Measurements from ENCODE around the gene KRI1. TPM values are rescaled to one million over a fixed set of nuclear protein-coding genes. Genes with fewer than 3 reads are reported as not detected.

Gene KRI1
- total and polyA plus RNA-seq, 2 of the 8 experiments (the other 6 are each of a cell fraction or from before 2014, with no cell fraction given), result 14.2 to 45.2 TPM

GRCh38 chr19:10544242-10544752 lies 21.5 kb downstream of the KRI1 start:
- Histone ChIP-seq H3K18ac (ENCODE audit: extremely low read depth, low read length) (no peak overlapping the region), H2AFZ (ENCODE audit: low read length) (no peak overlapping the region), H3K9me3 (ENCODE audit: insufficient read depth in 2 of 2, low read depth in 1 of 2, low read length in 1 of 2) (no peaks in the 10 kb centered on the region), H3K27ac (ENCODE audit: low read depth, low read length) (peak overlapping the region; percentile 2; the same call in 1 of the 2 replicates), H3K79me2 (ENCODE audit: control insufficient read depth in 1 of 2, insufficient read depth in 2 of 2, low read length in 2 of 2) (peaks cover 0 to 16% of the 10 kb centered on the region in 2 experiments; a peak in 2 of 4 replicates), H3K23ac (ENCODE audit: insufficient read length) (no peak overlapping the region), H2BK15ac (ENCODE audit: low read length) (no peak overlapping the region), H3K27me3 (replicated peaks in 1 of 4; ENCODE audit: control insufficient read depth in 3 of 4, extremely low read depth in 1 of 4, insufficient read depth in 3 of 4, low read length in 3 of 4) (no peaks in the 10 kb centered on the region), H3K9ac (replicated peaks in 1 of 4; ENCODE audit: extremely low read depth in 1 of 4, low read depth in 3 of 4, low read length in 3 of 4) (peak overlapping the region in 3 of 4 experiments; percentile 67 to 98 (median 74); a peak in 6 of 7 replicates), H3K36me3 (ENCODE audit: control insufficient read depth in 2 of 4, insufficient read depth in 4 of 4, low read length in 3 of 4) (peaks cover 2 to 10% (median 8%) of the 10 kb centered on the region in 4 experiments; a peak in 5 of 8 replicates), H3K4me1 (replicated peaks in 1 of 4; ENCODE audit: control insufficient read depth in 3 of 4, insufficient read depth in 4 of 4, low read length in 3 of 4) (peaks cover 0 to 4% (median 3%) of the 10 kb centered on the region in 4 experiments; a peak in 4 of 7 replicates), H2BK120ac (replicated peaks; ENCODE audit: low read depth, low read length) (no peak overlapping the region), H3K79me1 (ENCODE audit: low read depth, low read length) (peaks cover 9% of the 10 kb centered on the region), H3K23me2 (ENCODE audit: low read depth, low read length) (peaks cover 2% of the 10 kb centered on the region; the same call in 1 of the 2 replicates), H4K5ac (ENCODE audit: insufficient read length, low read depth, low read length) (no peak overlapping the region), H2AK5ac (ENCODE audit: low read depth, low read length) (no peak overlapping the region), H2BK5ac (ENCODE audit: low read depth, low read length) (no peak overlapping the region), H3K56ac (replicated peaks; ENCODE audit: insufficient read length, low read depth, low read length) (no peak overlapping the region), H4K91ac (replicated peaks; ENCODE audit: insufficient read length, low read length) (no peak overlapping the region), H3K4me2 (ENCODE audit: insufficient read depth in 1 of 2, low read depth in 2 of 2, low read length in 2 of 2) (peak overlapping the region; percentile 44 to 78), H4K20me1 (replicated peaks in 1 of 2; ENCODE audit: control insufficient read depth in 1 of 2, insufficient read depth in 2 of 2, low read length in 2 of 2) (peaks cover 0 to 7% of the 10 kb centered on the region in 2 experiments), H3K4ac (replicated peaks; ENCODE audit: insufficient read length, low read depth, low read length) (no peak overlapping the region), H4K8ac (ENCODE audit: extremely low read depth, insufficient read depth, low read length) (peak overlapping the region; percentile 95; the same call in 1 of the 2 replicates), H2BK12ac (ENCODE audit: low read depth, low read length) (no peak overlapping the region), H3K14ac (ENCODE audit: insufficient read length) (no peak overlapping the region), H3K4me3 (ENCODE audit: extremely low read depth in 1 of 4, insufficient read depth in 2 of 4, low read depth in 3 of 4, low read length in 4 of 4) (peak overlapping the region; percentile 57 to 99 (median 88)), H2BK20ac (ENCODE audit: low read length) (no peak overlapping the region)
- 30% methylated on average over 22 of the region's 22 CpGs; no CpG with 5 or more reads in 1 of the 2 experiments for WGBS, 2 experiments (ENCODE audit: extremely low coverage in 1 of 2, insufficient coverage in 1 of 2, insufficient read length in 1 of 2, insufficient replicate concordance in 2 of 2, low coverage in 1 of 2, low lambda C conversion rate in 2 of 2, missing lambda C conversion rate in 1 of 2)
- POLR2A ChIA-PET (ENCODE audit: partially characterized antibody), result interaction anchor here (0.8 to 2.8 kb wide), 5 partner anchors 11 to 164 kb away, joined by 3 to 9 read pairs (median 4); partner anchors contain the start of genes KRI1 and TYK2
- CTCF ChIA-PET (ENCODE audit: partially characterized antibody), result interaction anchor here (0.6 to 4.2 kb wide), 4 partner anchors 10 to 324 kb away, joined by 3 to 25 read pairs (median 4); no protein-coding TSS in a partner anchor
- FAIRE-seq (no peak), DNase-seq (ENCODE audit: low read depth in 1 of 2, low spot score in 2 of 2) (no peak)
- TF ChIP-seq HDAC2 (IDR thresholded peaks at IDR 0.05; ENCODE audit: borderline replicate concordance in 1 of 2, low read depth in 2 of 2, low read length in 2 of 2), result peak in 1 of 2 experiments; percentile 36; a peak in 1 of 4 replicates
- no peak for TF ChIP-seq CREB1 (IDR thresholded peaks at IDR 0.05)
- no peak for TF ChIP-seq KDM4A (IDR thresholded peaks at IDR 0.05; ENCODE audit: low read depth, low read length, severe bottlenecking)
- TF ChIP-seq KDM1A (IDR thresholded peaks at IDR 0.05; ENCODE audit: borderline replicate concordance, low read length), result peak; percentile 96
- no peak for TF ChIP-seq SUZ12 (IDR thresholded peaks at IDR 0.05; ENCODE audit: low read length)
- TF ChIP-seq POLR2AphosphoS5 (IDR thresholded peaks at IDR 0.05; ENCODE audit: low read depth, low read length), result no peak
